Panc1 (cell line): ENCODE measurements around the gene RLN1.
"Not testable (repeated sequence)": the region's sequence is repeated elsewhere in the genome, so short reads cannot be mapped to it uniquely, and the experiment has no call there.

Source experiments
- SIN3A ChIP-seq: IDR thresholded peaks from 2 replicates; pipeline ENCODE4 v1.6.1; 2012; ENCODE audit warnings: low read depth, mild to moderate bottlenecking, low read length, moderate library complexity, borderline replicate concordance; ENCODE audit not compliant: insufficient read depth
- TF ChIP-seq, protein P1 (sequence below): fragments of 450-650 bp; IDR thresholded peaks from 2 replicates; pipeline ENCODE4 v1.5.1; 2017; ENCODE audit warnings: mild to moderate bottlenecking

GRCh38 chr9:5321601-5322000, 18.1 kb downstream of the RLN1 start:
- TF ChIP-seq, protein P1, sequence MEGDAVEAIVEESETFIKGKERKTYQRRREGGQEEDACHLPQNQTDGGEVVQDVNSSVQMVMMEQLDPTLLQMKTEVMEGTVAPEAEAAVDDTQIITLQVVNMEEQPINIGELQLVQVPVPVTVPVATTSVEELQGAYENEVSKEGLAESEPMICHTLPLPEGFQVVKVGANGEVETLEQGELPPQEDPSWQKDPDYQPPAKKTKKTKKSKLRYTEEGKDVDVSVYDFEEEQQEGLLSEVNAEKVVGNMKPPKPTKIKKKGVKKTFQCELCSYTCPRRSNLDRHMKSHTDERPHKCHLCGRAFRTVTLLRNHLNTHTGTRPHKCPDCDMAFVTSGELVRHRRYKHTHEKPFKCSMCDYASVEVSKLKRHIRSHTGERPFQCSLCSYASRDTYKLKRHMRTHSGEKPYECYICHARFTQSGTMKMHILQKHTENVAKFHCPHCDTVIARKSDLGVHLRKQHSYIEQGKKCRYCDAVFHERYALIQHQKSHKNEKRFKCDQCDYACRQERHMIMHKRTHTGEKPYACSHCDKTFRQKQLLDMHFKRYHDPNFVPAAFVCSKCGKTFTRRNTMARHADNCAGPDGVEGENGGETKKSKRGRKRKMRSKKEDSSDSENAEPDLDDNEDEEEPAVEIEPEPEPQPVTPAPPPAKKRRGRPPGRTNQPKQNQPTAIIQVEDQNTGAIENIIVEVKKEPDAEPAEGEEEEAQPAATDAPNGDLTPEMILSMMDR, result not testable (repeated sequence)
- not testable (repeated sequence) for TF ChIP-seq SIN3A
